ENCODE measurements around the gene ATP8A2. TPM values are rescaled to one million over a fixed set of nuclear protein-coding genes. Genes with fewer than 3 reads are reported as not detected.
"Not testable (repeated sequence)": the region's sequence is repeated elsewhere in the genome, so short reads cannot be mapped to it uniquely, and the experiment has no call there.

ATP8A2 gene
- total and polyA plus RNA-seq, 9 donors, result 0.23 to 0.95 (median 0.35) TPM

DNA sequence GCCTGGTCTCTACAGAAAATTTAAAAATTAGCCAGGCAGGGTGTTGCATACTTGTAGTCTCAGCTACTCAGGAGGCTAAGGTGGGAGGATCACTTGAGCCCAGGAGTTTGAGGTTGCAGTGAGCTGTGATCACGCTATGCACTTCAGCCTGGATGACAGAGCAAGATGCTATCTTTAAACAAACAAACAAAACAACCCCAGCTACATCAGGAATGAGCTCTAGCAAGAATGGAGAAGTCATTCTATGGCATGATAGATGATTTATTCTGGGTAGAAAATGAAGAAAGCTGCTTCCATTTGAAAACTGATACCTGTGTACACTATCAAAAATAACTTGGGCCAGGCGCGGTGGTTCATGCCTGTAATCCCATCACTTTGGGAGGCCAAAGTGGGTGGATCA lies 695.8 kb downstream of the ATP8A2 start:
- WGBS, 3 donors, result 90 to 93% (median 91%) methylated on average over 3 of the region's 3 CpGs
- DNase-seq, result no peak
- no peak for TF ChIP-seq EP300 (IDR thresholded peaks at IDR 0.05)
- no peak for TF ChIP-seq CTCF (IDR thresholded peaks at IDR 0.05)
- TF ChIP-seq POLR2A (IDR thresholded peaks at IDR 0.05), result no peak

GRCh38 chr13:26068372-26068771 lies 696.6 kb downstream of the ATP8A2 start:
- not testable (repeated sequence) for H3K4me1 ChIP-seq (ENCODE audit: insufficient read depth); DNase-seq; H3K27ac ChIP-seq; H3K36me3 ChIP-seq; H3K4me3 ChIP-seq; H3K27me3 ChIP-seq; H3K9me3 ChIP-seq
- intact Hi-C loops (cut with DNase I), result loop anchor here in 1 of 4 donors (10.0 kb wide), 1 partner anchor 494 kb away; no protein-coding TSS in a partner anchor
- WGBS, 3 donors, result 97 to 100% (median 98%) methylated on average over 2 of the region's 2 CpGs

More for the DNA sequence above, 695.8 kb downstream of the ATP8A2 start:
- Histone ChIP-seq H3K4me3 (no peak overlapping the region), H3K27ac (no peak overlapping the region), H3K9me3 (no peaks in the 10 kb centered on the region), H3K36me3 (no peaks in the 10 kb centered on the region), H3K4me1 (ENCODE audit: insufficient read depth) (no peaks in the 10 kb centered on the region), H3K27me3 (no peaks in the 10 kb centered on the region)
- intact Hi-C loops (cut with DNase I), result loop anchor here in 1 of 4 donors (10.0 kb wide), 1 partner anchor 493 kb away; no protein-coding TSS in a partner anchor

- intact Hi-C loops (cut with DNase I), result loop anchor here in 2 of 4 donors (10.0 kb wide), 1 partner anchor 495 kb away; no protein-coding TSS in a partner anchor
- DNase-seq, result not testable (repeated sequence)
- 45 to 61% (median 50%) methylated on average over 8 of the region's 8 CpGs for WGBS, 3 donors
Measured at GRCh38 chr13:26069642-26070041, 697.9 kb downstream of the ATP8A2 start.

DNA sequence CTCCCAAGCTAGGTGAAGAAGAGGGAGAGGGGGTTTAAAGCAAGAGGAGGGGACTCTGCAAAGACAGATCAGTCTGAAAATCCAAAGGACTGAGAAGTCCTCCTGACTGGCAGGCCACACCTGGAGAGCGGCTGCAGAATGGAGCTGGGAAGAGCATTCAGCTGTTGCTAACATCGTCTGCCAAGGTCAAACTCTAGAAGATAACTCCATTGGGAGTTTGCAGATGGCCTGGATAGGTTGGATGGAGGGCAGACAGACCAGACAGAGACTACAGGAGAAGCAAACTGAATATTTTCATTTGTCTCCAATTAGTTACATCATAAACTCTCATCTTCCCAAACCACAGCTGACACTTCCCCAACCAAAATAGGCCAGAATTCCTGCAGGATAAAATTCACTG lies 699.9 kb downstream of the ATP8A2 start:
- Histone ChIP-seq H3K4me3 (no peak overlapping the region), H3K36me3 (no peaks in the 10 kb centered on the region), H3K27ac (no peak overlapping the region), H3K4me1 (ENCODE audit: insufficient read depth) (no peaks in the 10 kb centered on the region), H3K27me3 (no peaks in the 10 kb centered on the region), H3K9me3 (no peaks in the 10 kb centered on the region)
- TF ChIP-seq EP300 (IDR thresholded peaks at IDR 0.05) (no peak), CTCF (IDR thresholded peaks at IDR 0.05) (no peak), POLR2A (IDR thresholded peaks at IDR 0.05) (no peak)
- no peak for DNase-seq
- WGBS, 3 donors, result 85 to 86% (median 85%) methylated on average over 2 of the region's 2 CpGs
- intact Hi-C loops (cut with DNase I), result loop anchor here in 1 of 4 donors (10.0 kb wide), 1 partner anchor 497 kb away; no protein-coding TSS in a partner anchor

More at GRCh38 chr13:26069642-26070041, 697.9 kb downstream of the ATP8A2 start:
- not testable (repeated sequence) for H3K36me3 ChIP-seq; H3K4me1 ChIP-seq (ENCODE audit: insufficient read depth); H3K9me3 ChIP-seq; H3K27ac ChIP-seq; H3K27me3 ChIP-seq; H3K4me3 ChIP-seq

GRCh38 chr13:26072335-26072734 lies 700.6 kb downstream of the ATP8A2 start:
- not testable (repeated sequence) for H3K27me3 ChIP-seq; DNase-seq; H3K27ac ChIP-seq; H3K9me3 ChIP-seq; H3K36me3 ChIP-seq; H3K4me1 ChIP-seq (ENCODE audit: insufficient read depth); H3K4me3 ChIP-seq
- 12 to 14% (median 14%) methylated on average over 5 to 6 of the region's 7 CpGs for WGBS, 3 donors
- intact Hi-C loops (cut with DNase I), result loop anchor here in 1 of 4 donors (10.0 kb wide), 1 partner anchor 498 kb away; no protein-coding TSS in a partner anchor

DNA sequence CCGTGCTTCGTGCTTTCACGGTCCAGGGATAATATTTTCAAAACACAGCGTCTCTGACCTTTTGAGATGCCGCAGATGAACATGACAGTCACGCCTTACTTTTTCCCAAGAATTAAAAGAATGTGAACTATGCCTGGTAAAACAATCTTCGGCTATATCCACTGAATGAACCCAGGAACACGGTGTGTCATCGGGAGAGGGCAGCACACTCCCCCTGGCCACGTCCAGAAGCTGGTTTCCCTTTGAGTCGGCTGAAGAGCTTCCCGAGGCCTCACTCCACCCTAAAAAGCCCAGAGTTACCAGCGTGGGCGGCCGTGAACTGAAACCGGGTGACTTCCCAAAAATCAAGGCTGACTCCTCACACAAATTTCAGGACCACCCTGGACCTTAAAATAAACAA lies 702.9 kb downstream of the ATP8A2 start:
- 4 to 8% (median 4%) methylated on average over 16 of the region's 16 CpGs for WGBS, 3 donors
- no peaks in the 10 kb centered on the region for H3K4me1 ChIP-seq (ENCODE audit: insufficient read depth)
- DNase-seq, result no peak
- H3K27me3 ChIP-seq, result no peaks in the 10 kb centered on the region
- H3K36me3 ChIP-seq, result no peaks in the 10 kb centered on the region
- no peaks in the 10 kb centered on the region for H3K9me3 ChIP-seq
- H3K27ac ChIP-seq, result no peak overlapping the region
- TF ChIP-seq POLR2A (IDR thresholded peaks at IDR 0.05) (no peak), EP300 (IDR thresholded peaks at IDR 0.05) (no peak), CTCF (IDR thresholded peaks at IDR 0.05) (no peak)
- intact Hi-C loops (cut with DNase I), result loop anchor here in 1 of 4 donors (10.0 kb wide), 1 partner anchor 500 kb away; no protein-coding TSS in a partner anchor
- no peak overlapping the region for H3K4me3 ChIP-seq
